GM10248 (cell line): ENCODE results near the gene GFOD1.
"Not testable (repeated sequence)": the region's sequence is repeated elsewhere in the genome, so short reads cannot be mapped to it uniquely, and the experiment has no call there.

Source experiments
- CTCF ChIA-PET: fragments of 300-600 bp; sonication (Branson Sonifier 250); formaldehyde crosslinking; extraction: SDS; loops from one replicate; lab custom pipeline; 2021; ENCODE audit warnings: antibody characterized with exemption; lab: Yijun Ruan, JAX
- POLR2A ChIA-PET: fragments of 350-650 bp; sonication (Branson Sonifier 250); formaldehyde crosslinking; extraction: SDS; loops from one replicate; lab custom pipeline; 2020; ENCODE audit warnings: antibody characterized with exemption; lab: Yijun Ruan, JAX
- DNase-seq: peaks from one replicate; pipeline ENCODE4 v3.0.0; 2012; ENCODE audit errors: extremely low spot score
- TF ChIP-seq, protein P1 (sequence below): IDR thresholded peaks from 2 replicates; pipeline ENCODE4 v1.5.1; 2012; ENCODE audit warnings: mild to moderate bottlenecking, low read depth; ENCODE audit errors: extremely low read depth, missing control alignments, control extremely low read depth

The GFOD1 gene

GRCh38 chr6:13396241-13396792 is 91.1 kb downstream of the GFOD1 start:
- CTCF ChIA-PET, result interaction anchor here (1.2 to 11.1 kb wide), 17 partner anchors 9 to 219 kb away, joined by 3 to 90 read pairs (median 4); partner anchors contain the start of genes NOL7, SIRT5 and TBC1D7
- POLR2A ChIA-PET, result interaction anchor here (0.9 to 1.7 kb wide), 4 partner anchors 9 to 58 kb away, joined by 3 to 12 read pairs (median 3); no protein-coding TSS in a partner anchor

DNA sequence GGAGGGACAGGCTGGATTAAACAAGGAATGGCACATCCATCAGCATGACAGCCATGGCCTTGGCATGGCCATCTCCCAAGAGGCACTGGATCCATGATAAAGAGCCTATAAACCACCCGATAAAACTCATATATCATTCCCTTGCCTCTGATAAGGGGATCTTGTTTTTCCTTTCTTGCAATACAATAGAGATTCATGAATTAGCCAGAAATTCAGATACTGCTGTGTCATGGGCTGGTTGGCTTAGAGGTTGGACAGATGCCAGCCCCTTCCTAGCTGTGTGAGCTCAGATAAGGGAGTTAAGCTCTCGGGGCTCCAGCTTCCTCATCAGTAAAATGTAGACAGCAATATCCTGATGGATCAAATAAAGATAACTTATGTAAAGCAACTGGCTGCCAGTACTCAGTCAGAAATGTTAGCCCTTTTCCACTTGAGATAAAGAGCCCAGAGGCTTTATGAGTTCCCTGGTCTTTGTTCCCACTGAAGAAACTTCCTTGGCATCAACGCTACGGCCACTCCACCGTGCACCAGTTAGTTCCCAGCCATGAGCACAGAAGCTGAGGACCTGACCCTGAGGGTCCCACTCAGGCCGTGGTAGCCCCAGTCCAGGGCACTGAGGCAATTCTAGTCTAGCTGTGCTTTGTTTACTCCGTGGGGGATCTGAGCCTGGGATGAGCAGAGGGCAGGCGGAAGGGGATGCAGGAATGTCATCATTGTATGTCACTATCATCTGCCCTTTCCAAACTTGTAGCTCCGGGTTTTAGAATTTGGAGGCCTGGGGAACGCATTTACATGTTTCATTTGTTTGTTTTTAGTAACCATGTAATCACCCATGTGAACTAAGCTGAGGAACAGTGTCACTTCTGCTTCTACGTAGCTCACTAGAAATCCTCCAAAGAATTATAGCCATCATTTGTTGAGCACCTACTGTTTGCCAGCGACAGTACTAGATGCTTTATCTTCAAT is 91.8 kb downstream of the GFOD1 start:
- TF ChIP-seq, protein P1, sequence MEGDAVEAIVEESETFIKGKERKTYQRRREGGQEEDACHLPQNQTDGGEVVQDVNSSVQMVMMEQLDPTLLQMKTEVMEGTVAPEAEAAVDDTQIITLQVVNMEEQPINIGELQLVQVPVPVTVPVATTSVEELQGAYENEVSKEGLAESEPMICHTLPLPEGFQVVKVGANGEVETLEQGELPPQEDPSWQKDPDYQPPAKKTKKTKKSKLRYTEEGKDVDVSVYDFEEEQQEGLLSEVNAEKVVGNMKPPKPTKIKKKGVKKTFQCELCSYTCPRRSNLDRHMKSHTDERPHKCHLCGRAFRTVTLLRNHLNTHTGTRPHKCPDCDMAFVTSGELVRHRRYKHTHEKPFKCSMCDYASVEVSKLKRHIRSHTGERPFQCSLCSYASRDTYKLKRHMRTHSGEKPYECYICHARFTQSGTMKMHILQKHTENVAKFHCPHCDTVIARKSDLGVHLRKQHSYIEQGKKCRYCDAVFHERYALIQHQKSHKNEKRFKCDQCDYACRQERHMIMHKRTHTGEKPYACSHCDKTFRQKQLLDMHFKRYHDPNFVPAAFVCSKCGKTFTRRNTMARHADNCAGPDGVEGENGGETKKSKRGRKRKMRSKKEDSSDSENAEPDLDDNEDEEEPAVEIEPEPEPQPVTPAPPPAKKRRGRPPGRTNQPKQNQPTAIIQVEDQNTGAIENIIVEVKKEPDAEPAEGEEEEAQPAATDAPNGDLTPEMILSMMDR, result no peak
- ChIA-PET CTCF (interaction anchor here (1.1 to 11.1 kb wide), 16 partner anchors 10 to 220 kb away, joined by 3 to 90 read pairs (median 5); partner anchors contain the start of genes NOL7, SIRT5 and TBC1D7), POLR2A (interaction anchor here (0.9 to 1.7 kb wide), 4 partner anchors 10 to 58 kb away, joined by 3 to 12 read pairs (median 3); no protein-coding TSS in a partner anchor)
- peak; percentile 62 for DNase-seq

More at GRCh38 chr6:13396241-13396792, 91.1 kb downstream of the GFOD1 start:
- DNase-seq, result no peak
- TF ChIP-seq, protein P1, result no peak

DNA sequence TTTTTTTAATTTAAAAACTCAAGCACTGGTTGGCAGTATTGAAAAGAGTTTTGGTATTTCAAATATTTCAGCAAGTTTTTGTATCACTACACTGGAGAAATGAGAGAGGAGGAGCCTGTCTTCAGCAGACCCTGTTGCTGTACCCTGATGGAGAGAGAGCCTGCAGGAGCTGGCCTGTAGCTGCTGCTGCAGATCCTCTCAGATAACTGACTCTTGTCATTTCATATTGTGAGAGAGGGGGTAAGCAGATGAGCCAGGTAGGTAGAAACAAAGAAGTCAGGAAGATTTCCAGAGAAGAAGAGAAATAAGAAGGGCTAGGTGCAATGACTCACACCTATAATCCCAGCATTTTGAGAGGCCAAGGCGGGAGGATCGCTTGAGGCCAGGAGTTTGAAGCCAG is 94.9 kb downstream of the GFOD1 start:
- POLR2A ChIA-PET, result interaction anchor here (0.6 to 0.7 kb wide), 4 partner anchors 7 to 1567 kb away, joined by 3 to 9 read pairs (median 8); no protein-coding TSS in a partner anchor
- TF ChIP-seq, protein P1, result no peak

GRCh38 chr6:13391537-13391936 is 95.9 kb downstream of the GFOD1 start:
- POLR2A ChIA-PET, result interaction anchor here (0.7 kb wide), 1 partner anchor 58 kb away, joined by 5 read pairs; no protein-coding TSS in a partner anchor
- TF ChIP-seq, protein P1, result no peak
- CTCF ChIA-PET, result interaction anchor here (0.9 to 11.1 kb wide), 5 partner anchors 8 to 54 kb away, joined by 3 to 90 read pairs (median 3); no protein-coding TSS in a partner anchor
- no peak for DNase-seq

More for the DNA sequence above, 94.9 kb downstream of the GFOD1 start:
- CTCF ChIA-PET, result interaction anchor here (0.9 to 11.1 kb wide), 5 partner anchors 9 to 53 kb away, joined by 3 to 90 read pairs (median 3); no protein-coding TSS in a partner anchor
- no peak for DNase-seq

GRCh38 chr6:13390658-13391057 is 96.7 kb downstream of the GFOD1 start:
- DNase-seq, result no peak
- TF ChIP-seq, protein P1, result no peak
- POLR2A ChIA-PET, result interaction anchor here (0.7 kb wide), 1 partner anchor 59 kb away, joined by 5 read pairs; no protein-coding TSS in a partner anchor
- CTCF ChIA-PET, result interaction anchor here (1.0 to 11.1 kb wide), 2 partner anchors 10 to 39 kb away, joined by 3 to 90 read pairs; no protein-coding TSS in a partner anchor

DNA sequence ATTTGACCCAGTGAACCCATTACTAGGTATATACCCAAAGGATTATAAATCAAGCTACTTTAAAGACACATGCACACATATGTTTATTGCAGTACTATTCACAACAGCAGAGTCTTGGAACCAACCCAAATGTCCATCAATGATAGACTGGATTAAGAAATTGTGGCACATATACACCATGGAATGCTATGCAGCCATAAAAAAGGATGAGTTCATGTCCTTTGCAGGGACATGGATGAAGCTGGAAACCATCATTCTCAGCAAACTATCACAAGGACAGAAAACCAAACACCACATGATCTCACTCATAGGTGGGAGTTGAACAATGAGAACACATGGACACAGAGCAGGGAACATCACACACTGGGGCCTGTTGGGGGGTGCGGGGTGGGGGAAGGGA is 98.2 kb downstream of the GFOD1 start:
- CTCF ChIA-PET, POLR2A ChIA-PET, DNase-seq: not testable (repeated sequence)

DNA sequence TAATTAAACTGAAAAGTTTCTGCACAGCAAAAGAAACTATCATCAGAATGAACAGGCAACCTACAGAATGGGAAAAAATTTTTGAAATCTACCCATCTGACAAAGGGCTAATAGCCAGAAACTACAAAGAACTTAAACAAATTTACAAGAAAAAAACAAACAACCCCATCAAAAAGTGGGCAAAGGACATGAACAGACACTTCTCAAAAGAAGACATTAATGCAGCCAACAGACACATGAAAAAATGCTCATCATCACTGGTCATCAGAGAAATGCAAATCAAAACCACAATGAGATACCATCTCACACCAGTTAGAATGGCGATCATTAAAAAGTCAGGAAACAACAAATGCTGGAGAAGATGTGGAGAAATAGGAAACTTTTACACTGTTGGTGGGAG is 98.6 kb downstream of the GFOD1 start:
- POLR2A ChIA-PET, DNase-seq, CTCF ChIA-PET: not testable (repeated sequence)
